ENCODE data around the gene ANP32D.

- TF ChIP-seq, protein P1, sequence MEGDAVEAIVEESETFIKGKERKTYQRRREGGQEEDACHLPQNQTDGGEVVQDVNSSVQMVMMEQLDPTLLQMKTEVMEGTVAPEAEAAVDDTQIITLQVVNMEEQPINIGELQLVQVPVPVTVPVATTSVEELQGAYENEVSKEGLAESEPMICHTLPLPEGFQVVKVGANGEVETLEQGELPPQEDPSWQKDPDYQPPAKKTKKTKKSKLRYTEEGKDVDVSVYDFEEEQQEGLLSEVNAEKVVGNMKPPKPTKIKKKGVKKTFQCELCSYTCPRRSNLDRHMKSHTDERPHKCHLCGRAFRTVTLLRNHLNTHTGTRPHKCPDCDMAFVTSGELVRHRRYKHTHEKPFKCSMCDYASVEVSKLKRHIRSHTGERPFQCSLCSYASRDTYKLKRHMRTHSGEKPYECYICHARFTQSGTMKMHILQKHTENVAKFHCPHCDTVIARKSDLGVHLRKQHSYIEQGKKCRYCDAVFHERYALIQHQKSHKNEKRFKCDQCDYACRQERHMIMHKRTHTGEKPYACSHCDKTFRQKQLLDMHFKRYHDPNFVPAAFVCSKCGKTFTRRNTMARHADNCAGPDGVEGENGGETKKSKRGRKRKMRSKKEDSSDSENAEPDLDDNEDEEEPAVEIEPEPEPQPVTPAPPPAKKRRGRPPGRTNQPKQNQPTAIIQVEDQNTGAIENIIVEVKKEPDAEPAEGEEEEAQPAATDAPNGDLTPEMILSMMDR (IDR thresholded peaks at IDR 0.05), result no peak
- TF ChIP-seq POLR2A (IDR thresholded peaks at IDR 0.05) (no peak), POLR2AphosphoS5 (IDR thresholded peaks at IDR 0.05) (no peak), EP300 (IDR thresholded peaks at IDR 0.05; ENCODE audit: low read depth) (no peak)
Measured at GRCh38 chr12:48512855-48513254, 40.5 kb downstream of the ANP32D start.
